ENCODE measurements around the gene SCN5A.

DNA sequence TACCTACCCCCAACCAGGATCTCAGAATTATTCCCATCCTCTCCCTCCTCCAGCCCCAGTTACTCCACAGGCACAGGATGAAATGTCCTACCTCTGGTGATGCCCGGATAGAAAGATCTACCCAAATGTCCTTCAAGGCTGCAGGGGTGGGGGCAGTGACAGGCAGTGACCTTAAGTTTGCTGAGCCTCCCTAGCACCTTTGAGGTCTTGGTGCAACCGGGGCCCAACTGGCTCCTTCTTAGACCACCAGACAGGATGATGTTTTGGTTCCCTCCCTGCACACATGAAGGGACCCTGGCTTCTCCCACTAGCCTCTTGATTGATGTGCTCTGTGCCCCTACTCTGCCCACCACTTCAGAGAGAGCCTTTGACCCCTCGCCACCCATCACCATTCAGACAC, 117.0 kb downstream of the SCN5A start:
- TF ChIP-seq, protein P1, sequence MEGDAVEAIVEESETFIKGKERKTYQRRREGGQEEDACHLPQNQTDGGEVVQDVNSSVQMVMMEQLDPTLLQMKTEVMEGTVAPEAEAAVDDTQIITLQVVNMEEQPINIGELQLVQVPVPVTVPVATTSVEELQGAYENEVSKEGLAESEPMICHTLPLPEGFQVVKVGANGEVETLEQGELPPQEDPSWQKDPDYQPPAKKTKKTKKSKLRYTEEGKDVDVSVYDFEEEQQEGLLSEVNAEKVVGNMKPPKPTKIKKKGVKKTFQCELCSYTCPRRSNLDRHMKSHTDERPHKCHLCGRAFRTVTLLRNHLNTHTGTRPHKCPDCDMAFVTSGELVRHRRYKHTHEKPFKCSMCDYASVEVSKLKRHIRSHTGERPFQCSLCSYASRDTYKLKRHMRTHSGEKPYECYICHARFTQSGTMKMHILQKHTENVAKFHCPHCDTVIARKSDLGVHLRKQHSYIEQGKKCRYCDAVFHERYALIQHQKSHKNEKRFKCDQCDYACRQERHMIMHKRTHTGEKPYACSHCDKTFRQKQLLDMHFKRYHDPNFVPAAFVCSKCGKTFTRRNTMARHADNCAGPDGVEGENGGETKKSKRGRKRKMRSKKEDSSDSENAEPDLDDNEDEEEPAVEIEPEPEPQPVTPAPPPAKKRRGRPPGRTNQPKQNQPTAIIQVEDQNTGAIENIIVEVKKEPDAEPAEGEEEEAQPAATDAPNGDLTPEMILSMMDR (IDR thresholded peaks at IDR 0.05; ENCODE audit: low read depth, low read length), result no peak
- TF ChIP-seq POLR2A (IDR thresholded peaks at IDR 0.05; ENCODE audit: extremely low read depth, insufficient read length), result no peak
